Mesodermal cell (in vitro differentiated cells): ENCODE measurements around the gene MPL.

ENCODE experiments used
- H3K27ac ChIP-seq: 2 replicates; pipeline ENCODE4 v1.7.0; 2013; ENCODE audit warnings: mild to moderate bottlenecking, low read depth, low read length, moderate library complexity; ENCODE audit not compliant: severe bottlenecking
- H3K36me3 ChIP-seq: 2 replicates; pipeline ENCODE4 v1.7.1; 2013; ENCODE audit warnings: mild to moderate bottlenecking, low read length, moderate library complexity; ENCODE audit not compliant: control insufficient read depth, insufficient read depth
- H3K4me1 ChIP-seq: one replicate; pipeline ENCODE4 v1.7.1; 2013; ENCODE audit warnings: mild to moderate bottlenecking, low read length; ENCODE audit not compliant: insufficient read depth, control insufficient read depth, poor library complexity, severe bottlenecking
- H3K4me3 ChIP-seq: 2 replicates; pipeline ENCODE4 v1.7.0; 2013; ENCODE audit warnings: low read length, control low read depth, mild to moderate bottlenecking; ENCODE audit not compliant: insufficient read depth, poor library complexity, severe bottlenecking; ENCODE audit errors: extremely low read depth
- H3K9me3 ChIP-seq: 2 replicates; pipeline ENCODE4 v1.7.1; 2013; ENCODE audit warnings: mild to moderate bottlenecking, low read length, moderate library complexity; ENCODE audit not compliant: control insufficient read depth
- WGBS, 2 experiments: methylation state at CpG; one replicate each; pipeline ENCODE4 v1.1.5; 2013; ENCODE audit warnings: missing lambda C conversion rate in 2 of 2; ENCODE audit not compliant: insufficient coverage in 2 of 2; 5-methylcytosine and 5-hydroxymethylcytosine counted together

Gene MPL

DNA sequence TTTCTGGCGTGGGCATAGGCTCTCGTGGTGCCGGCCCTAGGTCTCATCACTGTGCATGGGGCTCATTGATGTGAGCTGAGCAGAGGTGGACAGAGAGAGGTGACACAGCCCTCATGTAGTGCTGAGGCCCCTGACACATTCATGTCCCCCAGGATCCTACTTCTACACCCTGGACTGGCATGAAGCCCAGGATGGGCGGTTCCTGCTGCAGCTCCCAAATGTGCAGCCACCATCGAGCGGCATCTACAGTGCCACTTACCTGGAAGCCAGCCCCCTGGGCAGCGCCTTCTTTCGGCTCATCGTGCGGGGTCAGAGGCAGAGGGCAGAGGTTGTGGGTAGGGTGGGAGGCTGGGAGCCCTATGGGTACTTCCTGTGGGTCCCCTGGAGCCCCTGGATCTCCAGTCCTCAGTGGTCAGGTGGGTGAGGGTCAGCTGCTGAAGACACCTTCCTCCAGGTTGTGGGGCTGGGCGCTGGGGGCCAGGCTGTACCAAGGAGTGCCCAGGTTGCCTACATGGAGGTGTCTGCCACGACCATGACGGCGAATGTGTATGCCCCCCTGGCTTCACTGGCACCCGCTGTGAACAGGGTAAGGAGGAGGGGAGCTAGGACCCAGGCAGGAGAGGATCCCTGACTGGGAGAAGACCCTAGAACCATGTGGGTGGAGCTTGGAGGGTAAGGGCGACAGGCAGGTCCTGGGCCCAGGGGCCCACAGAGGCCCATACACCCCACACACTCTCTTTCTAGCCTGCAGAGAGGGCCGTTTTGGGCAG is 30.7 kb upstream of the MPL start:
- Histone ChIP-seq H3K4me3 (no peak overlapping the region), H3K36me3 (peaks cover 4% of the 10 kb centered on the region), H3K4me1 (no peaks in the 10 kb centered on the region), H3K27ac (no peak overlapping the region), H3K9me3 (no peaks in the 10 kb centered on the region)
- WGBS, 2 experiments: 94% methylated on average over 14 to 16 of the region's 17 CpGs

DNA sequence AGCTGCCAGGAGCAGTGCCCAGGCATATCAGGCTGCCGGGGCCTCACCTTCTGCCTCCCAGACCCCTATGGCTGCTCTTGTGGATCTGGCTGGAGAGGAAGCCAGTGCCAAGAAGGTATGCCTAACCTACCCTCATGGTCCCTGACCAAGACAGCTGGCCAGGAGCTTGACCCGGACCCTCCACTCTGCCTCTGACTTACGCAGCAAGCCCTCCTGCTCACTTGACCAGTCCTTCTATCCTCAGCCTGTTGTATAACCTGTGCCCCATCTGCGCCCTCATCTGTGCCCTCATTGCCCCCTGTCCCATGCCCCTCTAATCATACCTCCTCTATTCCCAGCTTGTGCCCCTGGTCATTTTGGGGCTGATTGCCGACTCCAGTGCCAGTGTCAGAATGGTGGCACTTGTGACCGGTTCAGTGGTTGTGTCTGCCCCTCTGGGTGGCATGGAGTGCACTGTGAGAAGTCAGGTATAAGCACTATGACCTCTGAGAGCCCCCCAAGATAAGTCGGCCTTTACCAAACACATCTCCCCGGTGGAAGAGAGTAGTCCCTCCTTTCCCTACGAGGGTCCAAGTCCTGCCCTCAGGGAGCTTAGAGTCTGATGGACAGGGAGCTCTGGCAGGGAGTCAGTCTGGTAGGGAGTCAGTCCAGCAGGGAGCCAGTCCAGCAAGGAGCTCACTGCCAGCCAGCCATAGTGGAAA is 30.0 kb upstream of the MPL start:
- Histone ChIP-seq H3K4me3 (no peak overlapping the region), H3K36me3 (peaks cover 4% of the 10 kb centered on the region), H3K4me1 (no peaks in the 10 kb centered on the region), H3K27ac (no peak overlapping the region), H3K9me3 (no peaks in the 10 kb centered on the region)
- 95 to 97% methylated on average over 9 of the region's 9 CpGs for WGBS, 2 experiments

DNA sequence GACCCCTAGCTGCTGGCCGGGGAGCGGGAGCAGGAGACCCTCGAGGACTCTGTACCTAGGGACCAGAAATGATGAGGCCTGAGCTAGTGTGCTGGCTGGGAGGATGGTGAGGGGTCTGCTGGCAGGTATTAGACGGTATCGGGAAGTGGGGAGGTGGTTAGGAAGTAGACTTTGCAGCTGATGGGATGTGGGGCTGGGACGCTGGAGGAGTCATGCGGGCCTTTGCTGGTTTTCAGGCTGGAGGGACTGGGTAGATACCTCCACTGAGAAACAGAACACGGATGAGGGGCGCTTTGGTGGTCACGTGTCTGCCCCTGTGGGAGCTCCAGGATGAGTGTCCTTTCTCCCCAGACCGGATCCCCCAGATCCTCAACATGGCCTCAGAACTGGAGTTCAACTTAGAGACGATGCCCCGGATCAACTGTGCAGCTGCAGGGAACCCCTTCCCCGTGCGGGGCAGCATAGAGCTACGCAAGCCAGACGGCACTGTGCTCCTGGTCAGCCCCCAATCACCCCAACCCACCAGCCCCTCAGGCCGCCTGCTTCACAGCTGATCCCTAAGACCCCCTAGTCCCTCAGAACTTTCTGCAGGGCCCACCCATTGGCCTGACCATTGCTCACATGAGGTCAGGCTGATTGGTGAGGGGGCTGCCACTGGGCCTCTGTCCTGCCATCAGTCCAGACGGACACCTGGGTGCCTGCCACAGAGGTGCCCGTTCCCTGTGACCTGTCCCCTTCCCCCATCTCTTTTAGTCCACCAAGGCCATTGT is 28.8 kb upstream of the MPL start:
- H3K4me3 ChIP-seq: no peak overlapping the region
- peaks cover 9% of the 10 kb centered on the region for H3K36me3 ChIP-seq
- WGBS, 2 experiments: 93 to 95% methylated on average over 18 to 20 of the region's 20 CpGs
- H3K4me1 ChIP-seq: no peaks in the 10 kb centered on the region
- H3K27ac ChIP-seq: no peak overlapping the region
- no peaks in the 10 kb centered on the region for H3K9me3 ChIP-seq

DNA sequence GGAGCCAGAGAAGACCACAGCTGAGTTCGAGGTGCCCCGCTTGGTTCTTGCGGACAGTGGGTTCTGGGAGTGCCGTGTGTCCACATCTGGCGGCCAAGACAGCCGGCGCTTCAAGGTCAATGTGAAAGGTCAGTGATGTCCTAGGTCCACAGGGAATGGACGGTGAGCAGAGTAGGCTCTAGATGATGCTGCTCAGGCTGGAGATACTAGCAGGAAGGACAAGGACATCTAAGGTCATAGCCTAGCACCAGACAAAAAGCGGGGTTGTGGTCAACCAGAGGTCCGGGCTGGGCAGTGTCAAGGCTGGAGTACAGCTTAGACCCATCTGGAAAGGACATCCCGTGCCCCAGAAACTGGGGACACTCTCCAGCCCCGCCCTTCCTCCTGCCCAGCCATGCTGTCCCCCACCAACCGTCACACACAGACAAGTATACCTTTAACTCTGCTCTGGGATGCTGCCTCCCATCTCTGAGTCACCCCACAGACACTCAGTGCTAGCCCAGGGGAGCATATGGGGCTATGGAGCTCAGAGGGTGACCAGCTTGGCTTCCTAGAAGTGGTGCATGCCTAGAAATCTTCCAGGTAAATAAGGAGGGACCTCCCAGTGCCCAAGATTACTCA is 28.1 kb upstream of the MPL start:
- WGBS, 2 experiments: 97% methylated on average over 13 of the region's 13 CpGs
- peaks cover 9% of the 10 kb centered on the region for H3K36me3 ChIP-seq
- no peaks in the 10 kb centered on the region for H3K9me3 ChIP-seq
- H3K4me3 ChIP-seq: no peak overlapping the region
- H3K4me1 ChIP-seq: no peaks in the 10 kb centered on the region
- no peak overlapping the region for H3K27ac ChIP-seq

DNA sequence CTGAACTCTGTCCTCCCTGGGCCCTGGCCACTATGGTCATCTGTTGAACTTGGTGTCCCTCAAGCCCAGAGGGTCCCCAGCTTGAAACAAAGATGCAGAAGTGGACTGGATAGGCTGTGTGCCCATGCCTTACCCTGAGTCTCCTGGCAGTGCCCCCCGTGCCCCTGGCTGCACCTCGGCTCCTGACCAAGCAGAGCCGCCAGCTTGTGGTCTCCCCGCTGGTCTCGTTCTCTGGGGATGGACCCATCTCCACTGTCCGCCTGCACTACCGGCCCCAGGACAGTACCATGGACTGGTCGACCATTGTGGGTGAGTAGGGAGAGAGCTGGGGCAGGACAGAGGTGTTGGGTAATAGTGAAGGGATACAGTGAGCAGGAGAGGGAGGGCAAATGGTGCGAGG is 26.1 kb upstream of the MPL start:
- Histone ChIP-seq H3K4me3 (no peak overlapping the region), H3K4me1 (no peaks in the 10 kb centered on the region)
- 95 to 96% methylated on average over 6 to 9 of the region's 9 CpGs for WGBS, 2 experiments

DNA sequence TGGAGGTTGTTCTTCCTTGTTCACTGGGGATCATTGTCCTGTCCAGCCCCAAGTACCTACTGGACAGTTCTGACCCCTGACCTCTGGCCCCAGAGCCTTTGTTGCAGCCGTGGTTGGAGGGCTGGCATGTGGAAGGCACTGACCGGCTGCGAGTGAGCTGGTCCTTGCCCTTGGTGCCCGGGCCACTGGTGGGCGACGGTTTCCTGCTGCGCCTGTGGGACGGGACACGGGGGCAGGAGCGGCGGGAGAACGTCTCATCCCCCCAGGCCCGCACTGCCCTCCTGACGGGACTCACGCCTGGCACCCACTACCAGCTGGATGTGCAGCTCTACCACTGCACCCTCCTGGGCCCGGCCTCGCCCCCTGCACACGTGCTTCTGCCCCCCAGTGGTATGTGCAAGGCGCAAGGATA is 25.4 kb upstream of the MPL start:
- H3K36me3 ChIP-seq: peaks cover 9% of the 10 kb centered on the region
- no peaks in the 10 kb centered on the region for H3K4me1 ChIP-seq
- no peak overlapping the region for H3K27ac ChIP-seq
- no peak overlapping the region for H3K4me3 ChIP-seq
- H3K9me3 ChIP-seq: no peaks in the 10 kb centered on the region
- WGBS, 2 experiments: 91 to 97% methylated on average over 17 to 19 of the region's 19 CpGs

More for the DNA sequence above, 26.1 kb upstream of the MPL start:
- Histone ChIP-seq H3K36me3 (peaks cover 9% of the 10 kb centered on the region), H3K9me3 (no peaks in the 10 kb centered on the region), H3K27ac (no peak overlapping the region)

DNA sequence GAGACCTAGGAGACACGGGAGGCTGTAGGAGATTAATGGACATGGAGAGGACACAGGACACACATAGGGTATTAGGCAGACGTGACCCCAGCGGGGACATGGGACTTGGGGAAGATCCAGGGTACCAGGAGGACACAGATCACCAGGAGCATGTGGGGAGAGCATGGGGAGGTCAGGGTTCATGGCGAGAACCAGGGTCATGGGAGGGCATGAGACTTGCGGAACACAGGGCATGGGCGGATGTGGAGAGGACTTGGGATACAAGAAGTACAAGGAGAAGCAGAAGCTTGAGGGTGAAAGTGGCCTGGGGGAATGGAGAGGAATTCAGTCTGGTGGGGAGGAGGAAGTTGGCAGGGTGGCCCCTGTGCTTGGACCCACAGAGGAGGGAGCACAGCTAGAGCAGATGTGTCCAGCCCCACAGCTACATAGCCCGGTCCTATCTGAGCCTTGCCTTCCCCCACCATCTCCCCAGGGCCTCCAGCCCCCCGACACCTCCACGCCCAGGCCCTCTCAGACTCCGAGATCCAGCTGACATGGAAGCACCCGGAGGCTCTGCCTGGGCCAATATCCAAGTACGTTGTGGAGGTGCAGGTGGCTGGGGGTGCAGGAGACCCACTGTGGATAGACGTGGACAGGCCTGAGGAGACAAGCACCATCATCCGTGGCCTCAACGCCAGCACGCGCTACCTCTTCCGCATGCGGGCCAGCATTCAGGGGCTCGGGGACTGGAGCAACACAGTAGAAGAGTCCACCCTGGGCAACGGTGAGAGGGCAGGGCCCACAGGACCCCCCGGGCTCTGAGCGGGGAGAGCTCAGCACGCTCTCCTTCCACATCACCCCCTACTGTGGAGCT is 24.7 kb upstream of the MPL start:
- Histone ChIP-seq H3K4me1 (no peaks in the 10 kb centered on the region), H3K9me3 (no peaks in the 10 kb centered on the region), H3K4me3 (no peak overlapping the region), H3K36me3 (peaks cover 9% of the 10 kb centered on the region), H3K27ac (no peak overlapping the region)
- WGBS, 2 experiments: 96 to 98% methylated on average over 22 to 23 of the region's 24 CpGs

DNA sequence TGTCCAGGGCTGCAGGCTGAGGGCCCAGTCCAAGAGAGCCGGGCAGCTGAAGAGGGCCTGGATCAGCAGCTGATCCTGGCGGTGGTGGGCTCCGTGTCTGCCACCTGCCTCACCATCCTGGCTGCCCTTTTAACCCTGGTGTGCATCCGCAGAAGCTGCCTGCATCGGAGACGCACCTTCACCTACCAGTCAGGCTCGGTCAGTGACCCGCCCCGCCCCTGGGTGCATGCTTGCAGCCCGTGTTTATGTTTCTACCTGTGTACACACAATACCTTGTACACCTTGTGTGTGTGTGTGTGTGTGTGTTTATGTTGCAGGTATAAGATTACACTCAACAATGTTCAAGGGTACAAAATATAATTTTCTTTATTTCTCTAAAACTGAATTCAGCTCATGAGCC is 23.8 kb upstream of the MPL start:
- H3K4me3 ChIP-seq: no peak overlapping the region
- no peak overlapping the region for H3K27ac ChIP-seq
- WGBS, 2 experiments: 89 to 95% methylated on average over 4 to 5 of the region's 10 CpGs
- peaks cover 9% of the 10 kb centered on the region for H3K36me3 ChIP-seq
- no peaks in the 10 kb centered on the region for H3K4me1 ChIP-seq
- no peaks in the 10 kb centered on the region for H3K9me3 ChIP-seq

DNA sequence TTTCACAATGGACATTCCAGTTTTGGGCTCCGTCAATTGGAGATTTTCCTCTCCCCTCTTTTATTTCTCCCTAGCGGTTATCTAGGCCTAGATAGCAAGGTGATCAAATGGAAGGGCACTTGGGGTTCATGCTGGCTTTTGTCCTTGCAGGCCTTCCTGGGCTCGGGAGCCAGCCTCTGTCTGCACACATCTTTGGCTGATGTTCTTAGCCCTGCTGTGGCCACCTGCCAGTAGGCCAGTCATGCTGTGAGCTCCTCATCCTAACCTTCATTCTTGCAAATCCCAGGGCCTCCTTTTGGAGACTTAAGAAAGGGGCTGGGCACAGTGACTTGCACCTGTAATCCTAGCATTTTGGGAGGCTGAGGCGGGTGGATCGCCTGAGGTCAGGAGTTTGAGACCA is 23.4 kb upstream of the MPL start:
- H3K36me3 ChIP-seq: peaks cover 9% of the 10 kb centered on the region
- H3K9me3 ChIP-seq: no peaks in the 10 kb centered on the region
- WGBS, 2 experiments: 100% methylated on average over 1 to 4 of the region's 5 CpGs
- H3K27ac ChIP-seq: no peak overlapping the region
- no peak overlapping the region for H3K4me3 ChIP-seq
- H3K4me1 ChIP-seq: no peaks in the 10 kb centered on the region

DNA sequence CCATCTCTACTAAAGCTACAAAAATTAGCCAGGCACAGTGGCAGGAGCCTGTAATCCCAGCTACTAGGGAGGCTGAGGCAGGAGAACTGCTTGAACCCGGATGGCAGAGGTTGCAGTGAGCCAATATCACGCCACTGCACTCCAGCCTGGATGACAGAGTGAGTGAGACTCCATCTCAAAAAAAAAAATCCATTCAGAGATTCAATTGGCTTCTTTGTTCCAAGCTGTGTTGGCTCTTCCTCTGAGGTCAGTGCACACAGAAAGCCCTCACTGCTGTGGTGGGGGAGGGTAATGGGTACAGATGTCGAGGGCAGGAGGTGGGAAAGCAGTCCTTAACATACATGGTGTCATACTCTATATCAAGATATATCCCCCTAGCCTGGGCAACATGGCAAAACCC is 22.1 kb upstream of the MPL start:
- Histone ChIP-seq H3K9me3 (no peaks in the 10 kb centered on the region), H3K4me1 (no peaks in the 10 kb centered on the region), H3K4me3 (no peak overlapping the region), H3K36me3 (peaks cover 9% of the 10 kb centered on the region), H3K27ac (no peak overlapping the region)
- WGBS, 2 experiments: 94 to 100% methylated on average over 2 of the region's 3 CpGs
